ENCODE data around the gene ADD2.

Gene ADD2

GRCh38 chr2:70779911-70780545, 12.0 kb upstream of the ADD2 start:
- no peak for TF ChIP-seq CTCF (IDR thresholded peaks at IDR 0.05)
- no peak for TF ChIP-seq ZFX (IDR thresholded peaks at IDR 0.05; ENCODE audit: borderline replicate concordance)
- H3K27ac ChIP-seq = no peak overlapping the region

GRCh38 chr2:70779491-70779890, 11.5 kb upstream of the ADD2 start:
- TF ChIP-seq ZFX (IDR thresholded peaks at IDR 0.05; ENCODE audit: borderline replicate concordance) (no peak), CTCF (IDR thresholded peaks at IDR 0.05) (no peak)
- H3K27ac ChIP-seq = no peak overlapping the region

GRCh38 chr2:70778676-70779075, 10.7 kb upstream of the ADD2 start:
- TF ChIP-seq ZFX (IDR thresholded peaks at IDR 0.05; ENCODE audit: borderline replicate concordance) (no peak), CTCF (IDR thresholded peaks at IDR 0.05) (no peak)
- H3K27ac ChIP-seq = no peak overlapping the region

- TF ChIP-seq CTCF (IDR thresholded peaks at IDR 0.05) = no peak
- no peak for TF ChIP-seq ZFX (IDR thresholded peaks at IDR 0.05; ENCODE audit: borderline replicate concordance)
- H3K27ac ChIP-seq = no peak overlapping the region
Measured at GRCh38 chr2:70777450-70777849, 9.4 kb upstream of the ADD2 start.

- no peak for TF ChIP-seq ZFX (IDR thresholded peaks at IDR 0.05; ENCODE audit: borderline replicate concordance)
- TF ChIP-seq CTCF (IDR thresholded peaks at IDR 0.05) = no peak
- H3K27ac ChIP-seq = no peak overlapping the region
Measured at GRCh38 chr2:70776266-70776665, 8.3 kb upstream of the ADD2 start.

GRCh38 chr2:70775141-70775540, 7.1 kb upstream of the ADD2 start:
- no peak overlapping the region for H3K27ac ChIP-seq
- TF ChIP-seq CTCF (IDR thresholded peaks at IDR 0.05) (no peak), ZFX (IDR thresholded peaks at IDR 0.05; ENCODE audit: borderline replicate concordance) (no peak)

- no peak overlapping the region for H3K27ac ChIP-seq
- TF ChIP-seq ZFX (IDR thresholded peaks at IDR 0.05; ENCODE audit: borderline replicate concordance) = no peak
- TF ChIP-seq CTCF (IDR thresholded peaks at IDR 0.05) = no peak
Measured at GRCh38 chr2:70772486-70773155, 4.6 kb upstream of the ADD2 start.
